HG02571 (cell line): Measurements from ENCODE around the gene FAM114A2.

Source experiments
- ATAC-seq: cut with Tn5 transposase; IDR thresholded peaks from one replicate; pipeline ENCODE4 v1.9.1; 2021; ENCODE audit warnings: mild to moderate bottlenecking, moderate library complexity; ENCODE audit not compliant: unreplicated experiment

FAM114A2 gene

DNA sequence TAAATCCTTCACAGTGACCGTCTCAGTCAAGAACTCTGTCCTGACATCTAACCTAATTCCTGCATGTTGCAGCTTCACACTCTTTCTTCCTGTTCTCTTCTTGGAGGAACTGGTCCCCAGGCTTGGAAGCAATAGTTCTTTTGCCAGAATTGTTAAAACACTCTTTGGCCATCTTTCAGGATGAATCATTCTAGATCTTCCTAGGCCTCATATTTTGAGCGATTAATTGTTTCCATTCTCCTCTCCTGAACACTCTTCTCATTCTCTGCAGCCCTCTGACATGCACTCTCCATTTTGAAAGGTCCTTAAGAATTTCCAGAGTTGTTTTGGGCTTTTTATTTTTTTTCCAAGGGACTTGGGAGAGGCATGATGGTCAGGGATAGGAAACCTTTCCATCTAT lies 85.8 kb downstream of the FAM114A2 start:
- no peak for ATAC-seq

DNA sequence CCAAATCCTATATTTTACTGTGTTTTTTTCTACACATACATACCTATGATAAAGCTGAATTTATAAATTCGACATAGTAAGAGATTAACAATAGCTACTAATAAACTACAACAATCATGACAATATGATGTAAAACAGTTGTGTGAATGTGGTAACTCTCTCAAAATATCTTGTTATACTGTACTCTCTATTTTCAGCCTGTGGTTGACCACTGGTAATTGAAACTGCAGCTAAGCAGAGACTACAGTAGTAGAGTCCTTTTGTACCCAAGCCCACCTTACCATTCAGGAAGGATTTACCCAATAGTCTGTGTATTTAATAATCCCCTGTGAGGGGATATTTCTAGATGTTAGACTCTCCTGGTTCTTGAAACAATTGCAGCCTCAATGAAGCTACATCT lies 86.7 kb downstream of the FAM114A2 start:
- ATAC-seq, result no peak

DNA sequence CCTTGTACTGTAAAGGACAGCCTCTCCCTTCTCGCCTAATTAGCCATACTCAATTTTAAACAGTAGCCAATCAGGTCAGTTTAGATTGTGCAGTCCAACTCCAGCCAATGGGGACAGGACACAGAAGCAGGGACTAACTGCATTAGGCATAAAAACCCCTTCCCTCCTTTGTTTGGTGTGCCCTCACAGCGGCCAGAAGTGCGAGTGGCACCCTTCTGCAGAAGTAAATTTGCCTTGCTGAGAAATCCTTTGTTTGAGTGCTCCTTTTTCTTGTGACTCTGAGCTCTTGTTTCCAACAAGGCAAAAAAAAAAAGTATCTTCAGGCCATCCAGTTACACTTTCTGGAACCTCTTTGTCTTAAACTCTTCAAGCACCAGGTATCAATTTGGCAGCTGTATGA lies 97.4 kb downstream of the FAM114A2 start:
- no peak for ATAC-seq
